Measurements from ENCODE around the gene MBOAT1. TPM values are rescaled to one million over a fixed set of nuclear protein-coding genes. Genes with fewer than 3 reads are reported as not detected.
A peak's percentile ranks its signal among the peaks of the same experiment; 100 is the strongest.

Gene MBOAT1
- total and polyA plus RNA-seq, 8 donors = 2.7 to 21.3 (median 4.6) TPM

DNA sequence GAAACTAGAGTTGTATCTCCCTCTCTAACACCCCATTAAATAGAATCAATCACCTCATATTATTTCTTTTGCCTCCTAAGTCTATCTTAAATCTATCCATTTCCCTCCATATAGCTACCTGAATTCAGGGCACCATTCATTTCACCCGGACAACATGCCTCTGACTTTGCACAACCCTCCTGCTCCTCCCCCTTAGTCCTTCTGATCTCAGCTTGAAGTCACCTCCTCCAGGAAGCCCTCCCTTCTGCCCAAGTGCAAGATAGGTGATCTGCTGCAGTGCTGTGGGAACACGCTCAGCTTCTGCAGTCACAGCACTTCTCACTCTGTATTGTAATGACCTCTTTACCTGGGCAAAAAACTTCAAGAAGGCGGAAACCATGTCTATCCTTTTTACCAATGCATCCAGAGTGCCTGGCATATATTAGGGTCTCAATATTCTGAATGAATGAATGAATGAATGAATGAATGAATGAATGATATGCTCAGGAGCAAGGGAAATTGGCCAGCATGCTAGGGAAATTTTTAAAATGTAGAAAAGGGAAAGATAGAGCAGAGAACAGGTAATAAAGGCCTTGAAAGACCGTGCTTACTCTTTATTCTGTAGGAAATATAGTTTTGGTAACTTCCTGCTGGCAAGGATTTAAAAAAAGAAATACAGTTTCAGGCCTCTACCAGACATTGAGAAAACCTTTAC lies 41.7 kb downstream of the MBOAT1 start:
- DNase-seq = no peak
- intact Hi-C loops (cut with DNase I) = no loop called here
- no peak overlapping the region for H3K27ac ChIP-seq
- H3K36me3 ChIP-seq = no peaks in the 10 kb centered on the region
- no peaks in the 10 kb centered on the region for H3K27me3 ChIP-seq
- FAIRE-seq = no peak
- no peaks in the 10 kb centered on the region for H3K9me3 ChIP-seq
- no peak for ATAC-seq
- TF ChIP-seq, protein P1, sequence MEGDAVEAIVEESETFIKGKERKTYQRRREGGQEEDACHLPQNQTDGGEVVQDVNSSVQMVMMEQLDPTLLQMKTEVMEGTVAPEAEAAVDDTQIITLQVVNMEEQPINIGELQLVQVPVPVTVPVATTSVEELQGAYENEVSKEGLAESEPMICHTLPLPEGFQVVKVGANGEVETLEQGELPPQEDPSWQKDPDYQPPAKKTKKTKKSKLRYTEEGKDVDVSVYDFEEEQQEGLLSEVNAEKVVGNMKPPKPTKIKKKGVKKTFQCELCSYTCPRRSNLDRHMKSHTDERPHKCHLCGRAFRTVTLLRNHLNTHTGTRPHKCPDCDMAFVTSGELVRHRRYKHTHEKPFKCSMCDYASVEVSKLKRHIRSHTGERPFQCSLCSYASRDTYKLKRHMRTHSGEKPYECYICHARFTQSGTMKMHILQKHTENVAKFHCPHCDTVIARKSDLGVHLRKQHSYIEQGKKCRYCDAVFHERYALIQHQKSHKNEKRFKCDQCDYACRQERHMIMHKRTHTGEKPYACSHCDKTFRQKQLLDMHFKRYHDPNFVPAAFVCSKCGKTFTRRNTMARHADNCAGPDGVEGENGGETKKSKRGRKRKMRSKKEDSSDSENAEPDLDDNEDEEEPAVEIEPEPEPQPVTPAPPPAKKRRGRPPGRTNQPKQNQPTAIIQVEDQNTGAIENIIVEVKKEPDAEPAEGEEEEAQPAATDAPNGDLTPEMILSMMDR (IDR thresholded peaks at IDR 0.05) = no peak
- WGBS, 2 donors = 92 to 94% methylated on average over 4 of the region's 4 CpGs
- no peak overlapping the region for H3K4me3 ChIP-seq
- H3K4me1 ChIP-seq = no peaks in the 10 kb centered on the region

GRCh38 chr6:20169786-20170185 lies 42.5 kb downstream of the MBOAT1 start:
- no peak overlapping the region for H3K27ac ChIP-seq
- H3K4me3 ChIP-seq = no peak overlapping the region
- no peaks in the 10 kb centered on the region for H3K9me3 ChIP-seq
- no peak for FAIRE-seq
- intact Hi-C loops (cut with DNase I) = no loop called here
- no peaks in the 10 kb centered on the region for H3K4me1 ChIP-seq
- H3K27me3 ChIP-seq = no peaks in the 10 kb centered on the region
- no peak for ATAC-seq
- no peaks in the 10 kb centered on the region for H3K36me3 ChIP-seq
- 89 to 96% methylated on average over 2 of the region's 2 CpGs for WGBS, 2 donors
- TF ChIP-seq, protein P1 (IDR thresholded peaks at IDR 0.05) = no peak
- DNase-seq = no peak

- ATAC-seq = peak in 3 of 4 donors; percentile 38 to 63 (median 45)
- TF ChIP-seq, protein P1 (IDR thresholded peaks at IDR 0.05) = no peak
- intact Hi-C loops (cut with DNase I) = no loop called here
- no peak for DNase-seq
- H3K9me3 ChIP-seq = no peaks in the 10 kb centered on the region
- no peaks in the 10 kb centered on the region for H3K27me3 ChIP-seq
- WGBS, 2 donors = 76 to 93% methylated on average over 2 of the region's 2 CpGs
- H3K36me3 ChIP-seq = no peaks in the 10 kb centered on the region
- no peak overlapping the region for H3K27ac ChIP-seq
- H3K4me3 ChIP-seq = no peak overlapping the region
- no peaks in the 10 kb centered on the region for H3K4me1 ChIP-seq
- FAIRE-seq = no peak
Observed at GRCh38 chr6:20169119-20169557, 43.1 kb downstream of the MBOAT1 start.

GRCh38 chr6:20168690-20169089 lies 43.6 kb downstream of the MBOAT1 start:
- ATAC-seq (no peak), DNase-seq (no peak), FAIRE-seq (no peak)
- Histone ChIP-seq H3K27ac (no peak overlapping the region), H3K27me3 (no peaks in the 10 kb centered on the region), H3K36me3 (no peaks in the 10 kb centered on the region), H3K4me1 (no peaks in the 10 kb centered on the region), H3K9me3 (no peaks in the 10 kb centered on the region), H3K4me3 (no peak overlapping the region)
- intact Hi-C loops (cut with DNase I) = no loop called here
- WGBS, 2 donors = 42 to 80% methylated on average over 2 of the region's 2 CpGs
- TF ChIP-seq, protein P1 (IDR thresholded peaks at IDR 0.05) = no peak

- TF ChIP-seq, protein P1 (IDR thresholded peaks at IDR 0.05) = no peak
- intact Hi-C loops (cut with DNase I) = no loop called here
- 90 to 95% methylated on average over 2 of the region's 2 CpGs for WGBS, 2 donors
- Histone ChIP-seq H3K9me3 (no peaks in the 10 kb centered on the region), H3K36me3 (no peaks in the 10 kb centered on the region), H3K27me3 (no peaks in the 10 kb centered on the region), H3K4me3 (no peak overlapping the region), H3K4me1 (no peaks in the 10 kb centered on the region), H3K27ac (no peak overlapping the region)
- DNase-seq (no peak), ATAC-seq (no peak), FAIRE-seq (no peak)
Observed at GRCh38 chr6:20167601-20168000, 44.7 kb downstream of the MBOAT1 start.
